Tongue (tissue), 2 donors: ENCODE data around the gene PAQR5. TPM values are rescaled to one million over a fixed set of nuclear protein-coding genes. Genes with fewer than 3 reads are reported as not detected.
"Not testable (repeated sequence)": the region's sequence is repeated elsewhere in the genome, so short reads cannot be mapped to it uniquely, and the experiment has no call there.

ENCODE experiments used
- DNase-seq: peaks from one replicate; pipeline ENCODE4 v3.0.0-alpha.2; 2015
- total RNA-seq: library from RNA; depleted of rRNA; stranded (reverse); fragments of >200 nt; gene quantifications from one replicate; pipeline ENCODE4 v1.2.3, GENCODE V29; 2014

The PAQR5 gene
- total RNA-seq: 0.92 TPM

GRCh38 chr15:69298697-69299441 is at the start of gene PAQR5:
Gene PAQR5, plus strand, starts transcription at chr15:69298912. Its CDS starts 61,169 bp downstream, at chr15:69360081.
- peak; percentile 37 for DNase-seq

GRCh38 chr15:69253156-69253555 is 45.6 kb upstream of the PAQR5 start:
- DNase-seq: no peak

GRCh38 chr15:69265347-69265955 is 33.3 kb upstream of the PAQR5 start:
- peak; percentile 54 for DNase-seq

GRCh38 chr15:69271217-69271616 is 27.5 kb upstream of the PAQR5 start:
- DNase-seq: no peak

- no peak for DNase-seq
These were observed 26.6 kb upstream of the PAQR5 start for GRCh38 chr15:69272139-69272538.

GRCh38 chr15:69272891-69273290 is 25.8 kb upstream of the PAQR5 start:
- DNase-seq: no peak

GRCh38 chr15:69275074-69275670 is 23.5 kb upstream of the PAQR5 start:
- DNase-seq: no peak

GRCh38 chr15:69275933-69276560 is 22.7 kb upstream of the PAQR5 start:
- no peak for DNase-seq

GRCh38 chr15:69277316-69277715 is 21.4 kb upstream of the PAQR5 start:
- DNase-seq: no peak

- DNase-seq: no peak
These were observed 19.1 kb upstream of the PAQR5 start for GRCh38 chr15:69279636-69280035.

GRCh38 chr15:69280783-69281182 is 17.9 kb upstream of the PAQR5 start:
- no peak for DNase-seq

- DNase-seq: no peak
These were observed 16.5 kb upstream of the PAQR5 start for GRCh38 chr15:69282104-69282743.

GRCh38 chr15:69285834-69286233 is 12.9 kb upstream of the PAQR5 start:
- no peak for DNase-seq

GRCh38 chr15:69288011-69288410 is 10.7 kb upstream of the PAQR5 start:
- DNase-seq: no peak

GRCh38 chr15:69288531-69289341 is 10.0 kb upstream of the PAQR5 start:
- DNase-seq: no peak

- no peak for DNase-seq
These were observed 9.2 kb upstream of the PAQR5 start for GRCh38 chr15:69289342-69290146.

- no peak for DNase-seq
These were observed 8.2 kb upstream of the PAQR5 start for GRCh38 chr15:69290346-69291164.

GRCh38 chr15:69291651-69292050 is 7.1 kb upstream of the PAQR5 start:
- DNase-seq: not testable (repeated sequence)

GRCh38 chr15:69292826-69293420 is 5.8 kb upstream of the PAQR5 start:
- DNase-seq: no peak
